HepG2 (cell line): ENCODE measurements around the gene OAT. TPM values are rescaled to one million over a fixed set of nuclear protein-coding genes. Genes with fewer than 3 reads are reported as not detected.

Source experiments
- ATAC-seq: fragments of 200-7000 bp; cut with Tn5 transposase; 3 replicates; pipeline ENCODE4 v1.9.1; 2020; ENCODE audit warnings: mild to moderate bottlenecking, moderate library complexity
- BruUV-seq: library from RNA; stranded (reverse); fragments of 400-500 nt; replicated peaks from 2 replicates; lab custom pipeline; 2021; lab: Mats Ljungman, UMichigan
- CTCF ChIA-PET: fragments of 300-600 bp; formaldehyde crosslinking; extraction: SDS; loops from one replicate; lab custom pipeline; 2021; ENCODE audit warnings: low total read pairs, inconsistent platforms, low intra/inter-chr PET ratio; lab: Yijun Ruan, JAX
- POLR2A ChIA-PET: fragments of 350-600 bp; sonication (Branson Sonifier 250); formaldehyde crosslinking; loops from one replicate; lab custom pipeline; 2020; ENCODE audit warnings: antibody characterized with exemption, inconsistent platforms; lab: Yijun Ruan, JAX
- DNase-seq: peaks from one replicate; pipeline ENCODE4 v3.0.0-alpha.2; 2015; ENCODE audit warnings: low spot score
- FAIRE-seq: peaks from 3 replicates; lab custom pipeline; 2011; peaks lifted over from hg19 to GRCh38; lab: Jason Lieb, UNC
- H2AFZ ChIP-seq: one replicate; pipeline ENCODE4 v1.6.1; 2011; ENCODE audit warnings: low read length, inconsistent platforms
- H3K27ac ChIP-seq: fragments of 300-600 bp; 3 replicates; pipeline ENCODE4 v1.8.0; 2011; ENCODE audit warnings: mixed run types, mild to moderate bottlenecking, mixed read lengths, low read length, inconsistent platforms; ENCODE audit not compliant: insufficient read depth; ENCODE audit errors: extremely low read length
- H3K27me3 ChIP-seq, 2 experiments: fragments of 200-600 bp in 1 of 2; 2 replicates in 1 of 2; 3 replicates in 1 of 2; pipeline versions ENCODE4 v1.6.0 to v1.8.0; 2011; ENCODE audit warnings: low read length in 2 of 2, mild to moderate bottlenecking in 2 of 2, moderate library complexity in 2 of 2, inconsistent platforms in 1 of 2; ENCODE audit not compliant: insufficient read depth in 2 of 2, control insufficient read depth in 1 of 2
- H3K36me3 ChIP-seq, 2 experiments: fragments of 200-600 bp in 1 of 2; replicated peaks in 1 of 2; 2 replicates in 1 of 2; 3 replicates in 1 of 2; pipeline versions ENCODE4 v1.5.1 to v1.8.0; 2011; ENCODE audit warnings: low read length in 2 of 2, inconsistent platforms in 1 of 2; ENCODE audit not compliant: insufficient read depth in 2 of 2, control insufficient read depth in 1 of 2
- H3K4me1 ChIP-seq: 2 replicates; pipeline ENCODE4 v1.5.1; 2012; ENCODE audit warnings: low read length, inconsistent platforms; ENCODE audit not compliant: insufficient read depth
- H3K4me2 ChIP-seq: 2 replicates; pipeline ENCODE4 v1.6.0; 2011; ENCODE audit warnings: low read depth, low read length, inconsistent platforms
- H3K4me3 ChIP-seq, 3 experiments: fragments of 200-600 bp in 1 of 3; sonication (generic), shearing (Covaris generic) in 1 of 3; replicated peaks in 1 of 3; 2 replicates each; pipeline ENCODE4 v1.5.1; 2011 to 2016; ENCODE audit warnings: low read length in 3 of 3, inconsistent platforms in 2 of 3, low read depth in 2 of 3, mild to moderate bottlenecking in 2 of 3, control low read depth in 1 of 3, mixed read lengths in 1 of 3; ENCODE audit not compliant: insufficient read depth in 1 of 3
- H3K79me2 ChIP-seq: one replicate; pipeline ENCODE4 v1.6.1; 2011; ENCODE audit warnings: low read length, inconsistent platforms; ENCODE audit not compliant: insufficient read depth
- H3K9ac ChIP-seq: 2 replicates; pipeline ENCODE4 v1.6.0; 2011; ENCODE audit warnings: mild to moderate bottlenecking, low read depth, low read length, inconsistent platforms; ENCODE audit not compliant: insufficient read depth
- H3K9me3 ChIP-seq: 2 replicates; pipeline ENCODE4 v1.5.1; 2012; ENCODE audit warnings: mild to moderate bottlenecking, low read length
- H4K20me1 ChIP-seq: 2 replicates; pipeline ENCODE4 v1.6.0; 2011; ENCODE audit warnings: inconsistent platforms, mild to moderate bottlenecking, low read length, moderate library complexity; ENCODE audit not compliant: insufficient read depth
- GATAD2A ChIP-seq: IDR thresholded peaks from 2 replicates; pipeline ENCODE4 v1.6.1; 2016
- MAFG ChIP-seq: sonication (generic); formaldehyde crosslinking; IDR thresholded peaks from 2 replicates; pipeline ENCODE4 v1.5.1; 2020; ENCODE audit warnings: mild to moderate bottlenecking, missing genetic modification reagents
- MIER2 ChIP-seq: IDR thresholded peaks from 2 replicates; pipeline ENCODE4 v1.6.1; 2016; ENCODE audit warnings: missing biosample characterization, missing genetic modification reagents
- POLR2AphosphoS5 ChIP-seq: IDR thresholded peaks from 2 replicates; pipeline ENCODE4 v1.6.1; 2012; ENCODE audit warnings: low read depth, low read length
- RELA ChIP-seq: sonication (generic); formaldehyde crosslinking; IDR thresholded peaks from 2 replicates; pipeline ENCODE4 v1.4.0; 2020; ENCODE audit warnings: missing genetic modification reagents
- SKI ChIP-seq: fragments of 450-650 bp; IDR thresholded peaks from one replicate; pipeline ENCODE4 v1.6.1; 2018; ENCODE audit warnings: mild to moderate bottlenecking; ENCODE audit not compliant: partially characterized antibody
- ZNF225 ChIP-seq: sonication (generic); formaldehyde crosslinking; IDR thresholded peaks from 2 replicates; pipeline ENCODE4 v1.4.0; 2020; ENCODE audit warnings: mild to moderate bottlenecking, missing genetic modification reagents
- ZNF34 ChIP-seq: sonication (generic); formaldehyde crosslinking; IDR thresholded peaks from 2 replicates; pipeline ENCODE4 v1.4.0; 2020; ENCODE audit warnings: mild to moderate bottlenecking, missing genetic modification reagents, borderline replicate concordance
- ZNF382 ChIP-seq: sonication (generic); formaldehyde crosslinking; IDR thresholded peaks from 2 replicates; pipeline ENCODE4 v1.5.0; 2020; ENCODE audit warnings: missing genetic modification reagents, mild to moderate bottlenecking, borderline replicate concordance
- ZNF431 ChIP-seq: sonication (generic); formaldehyde crosslinking; IDR thresholded peaks from 2 replicates; pipeline ENCODE4 v1.9.0; 2022; ENCODE audit warnings: missing genetic modification reagents, low read depth, mild to moderate bottlenecking, borderline replicate concordance
- ZNF552 ChIP-seq: sonication (generic); formaldehyde crosslinking; IDR thresholded peaks from 2 replicates; pipeline ENCODE4 v1.9.0; 2022; ENCODE audit warnings: missing genetic modification reagents, mild to moderate bottlenecking, borderline replicate concordance
- ZNF703 ChIP-seq: sonication (generic); formaldehyde crosslinking; IDR thresholded peaks from 2 replicates; pipeline ENCODE4 v1.5.1; 2020; ENCODE audit warnings: missing genetic modification reagents, mild to moderate bottlenecking, moderate library complexity, borderline replicate concordance
- ZNF766 ChIP-seq: sonication (generic); formaldehyde crosslinking; IDR thresholded peaks from 2 replicates; pipeline ENCODE4 v1.5.0; 2020; ENCODE audit warnings: missing genetic modification reagents, borderline replicate concordance
- ZNF768 ChIP-seq: sonication (generic); formaldehyde crosslinking; IDR thresholded peaks from 2 replicates; pipeline ENCODE4 v1.4.0; 2020; ENCODE audit warnings: missing genetic modification reagents
- WGBS: methylation state at CpG from one replicate; pipeline ENCODE4 v1.1.6; 2017; ENCODE audit warnings: low lambda C conversion rate; 5-methylcytosine and 5-hydroxymethylcytosine counted together
- in situ Hi-C: cut with HindIII; loops from 2 replicates; pipeline ENCODE4 v1.10.0; 2017; ENCODE audit warnings: low pct_unique_long_range_greater_than_20kb; ENCODE audit not compliant: extremely low pct_ligation_motif_present
- intact Hi-C: fragments of 100-400 bp; cut with micrococcal nuclease; formaldehyde crosslinking; loops from one replicate; pipeline ENCODE4 v1.10.0; 2022; ENCODE audit not compliant: unreplicated experiment
- polyA plus RNA-seq, 8 experiments: library from polyadenylated mRNA; depleted of rRNA in 3 of 8; stranded (reverse) in 7 of 8; unstranded in 1 of 8; fragments of >200 nt; fragmentation: Illumina TruSeq in 4 of 8; extraction: Trizol in 4 of 8; gene quantifications; 2 replicates each; pipeline versions ENCODE4 v1.2.1 to v1.2.3, GENCODE V29; 2011 to 2016; ENCODE audit warnings: low read depth in 4 of 8, missing spikeins in 1 of 8, mixed read lengths in 1 of 8; ENCODE audit not compliant: insufficient read depth in 1 of 8
- total RNA-seq, 5 experiments: library from RNA; depleted of rRNA; stranded (reverse); fragments of >200 nt; fragmentation: Illumina TruSeq; extraction: Trizol; gene quantifications; 2 replicates each; pipeline ENCODE4 v1.2.3, GENCODE V29; 2016; ENCODE audit warnings: low read depth in 1 of 5
- TF ChIP-seq, protein P1 (sequence below): sonication (generic); formaldehyde crosslinking; IDR thresholded peaks from 2 replicates; pipeline ENCODE4 v1.4.0; 2020; ENCODE audit warnings: missing genetic modification reagents, borderline replicate concordance
- TF ChIP-seq, protein P2 (sequence below): sonication (generic); formaldehyde crosslinking; IDR thresholded peaks from 2 replicates; pipeline ENCODE4 v1.4.0; 2020; ENCODE audit warnings: mild to moderate bottlenecking, missing genetic modification reagents
- TF ChIP-seq, protein P3 (sequence below): fragments of 450-650 bp; IDR thresholded peaks from 2 replicates; pipeline ENCODE4 v1.6.1; 2016

Gene OAT
- total and polyA plus RNA-seq, 2 of the 13 experiments (the other 11 are each of a cell fraction or from before 2014, with no cell fraction given): 87.8 to 96.7 TPM

DNA sequence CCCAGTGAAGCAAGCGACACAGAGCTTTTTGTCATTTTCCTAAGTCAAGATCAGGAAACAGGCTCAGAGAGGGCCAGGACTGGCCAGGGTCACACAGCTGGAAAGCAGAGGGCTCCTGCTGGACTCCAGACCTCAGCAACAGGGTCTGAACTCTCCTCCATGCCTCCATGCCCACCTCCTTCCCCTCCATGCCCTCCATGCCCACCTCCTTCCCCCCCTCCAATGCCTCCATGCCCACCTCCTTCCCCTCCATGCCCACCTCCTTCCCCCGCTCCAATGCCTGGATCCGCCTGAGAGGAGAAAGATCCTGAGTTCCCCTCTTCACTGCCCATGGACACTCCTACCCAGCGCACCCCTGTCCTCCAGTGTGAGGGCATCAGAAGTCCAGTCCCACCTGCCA, 51.3 kb downstream of the OAT start:
- H3K4me3 ChIP-seq: no peak overlapping the region
- no peaks in the 10 kb centered on the region; a peak in 1 of 5 replicates for H3K36me3 ChIP-seq
- in situ Hi-C loops: no loop called here
- FAIRE-seq (no peak), ATAC-seq (no peak)
- POLR2A ChIA-PET: no interaction called here
- no peak overlapping the region for H3K4me2 ChIP-seq
- CTCF ChIA-PET: no interaction called here
- BruUV-seq: no TSS peak
- 78% methylated on average over 3 of the region's 4 CpGs for WGBS
- no peak overlapping the region for H3K9ac ChIP-seq
- H4K20me1 ChIP-seq: 0 out of 2 replicates have a peak, but pooled peaks cover 3% of the 10 kb centered on the region
- no peaks in the 10 kb centered on the region for H3K9me3 ChIP-seq
- H2AFZ ChIP-seq: no peak overlapping the region
- TF ChIP-seq ZNF768 (peak; percentile 73; the same call in 1 of the 2 replicates), GATAD2A (CRISPR knock-in tag) (no peak)
- TF ChIP-seq, all 625 proteins: peak for 1
- no peaks in the 10 kb centered on the region for H3K4me1 ChIP-seq
- no peaks in the 10 kb centered on the region for H3K79me2 ChIP-seq
- DNase-seq: no peak
- peaks cover 10 to 62% of the 10 kb centered on the region in 2 experiments for H3K27me3 ChIP-seq
- intact Hi-C loops: no loop called here
- no peak overlapping the region for H3K27ac ChIP-seq

- H3K9ac ChIP-seq: no peak overlapping the region
- H3K4me3 ChIP-seq: no peak overlapping the region
- intact Hi-C loops: no loop called here
- no peaks in the 10 kb centered on the region for H3K9me3 ChIP-seq
- H4K20me1 ChIP-seq: 0 out of 2 replicates have a peak, but pooled peaks cover 3% of the 10 kb centered on the region
- FAIRE-seq: no peak
- no peak overlapping the region for H3K27ac ChIP-seq
- H3K36me3 ChIP-seq: no peaks in the 10 kb centered on the region; a peak in 1 of 5 replicates
- TF ChIP-seq RELA (no peak), ZNF431 (no peak), ZNF703 (no peak), ZNF766 (CRISPR knock-in tag) (no peak), ZNF225 (CRISPR knock-in tag) (no peak), MIER2 (CRISPR knock-in tag) (no peak), MAFG (CRISPR knock-in tag) (no peak), SKI (no peak), ZNF382 (no peak), POLR2AphosphoS5 (no peak), ZNF552 (CRISPR knock-in tag) (no peak), ZNF34 (CRISPR knock-in tag) (no peak)
- TF ChIP-seq, protein P1, sequence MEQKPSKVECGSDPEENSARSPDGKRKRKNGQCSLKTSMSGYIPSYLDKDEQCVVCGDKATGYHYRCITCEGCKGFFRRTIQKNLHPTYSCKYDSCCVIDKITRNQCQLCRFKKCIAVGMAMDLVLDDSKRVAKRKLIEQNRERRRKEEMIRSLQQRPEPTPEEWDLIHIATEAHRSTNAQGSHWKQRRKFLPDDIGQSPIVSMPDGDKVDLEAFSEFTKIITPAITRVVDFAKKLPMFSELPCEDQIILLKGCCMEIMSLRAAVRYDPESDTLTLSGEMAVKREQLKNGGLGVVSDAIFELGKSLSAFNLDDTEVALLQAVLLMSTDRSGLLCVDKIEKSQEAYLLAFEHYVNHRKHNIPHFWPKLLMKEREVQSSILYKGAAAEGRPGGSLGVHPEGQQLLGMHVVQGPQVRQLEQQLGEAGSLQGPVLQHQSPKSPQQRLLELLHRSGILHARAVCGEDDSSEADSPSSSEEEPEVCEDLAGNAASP (CRISPR knock-in tag): no peak
- TF ChIP-seq, protein P2, sequence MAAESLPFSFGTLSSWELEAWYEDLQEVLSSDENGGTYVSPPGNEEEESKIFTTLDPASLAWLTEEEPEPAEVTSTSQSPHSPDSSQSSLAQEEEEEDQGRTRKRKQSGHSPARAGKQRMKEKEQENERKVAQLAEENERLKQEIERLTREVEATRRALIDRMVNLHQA (CRISPR knock-in tag): no peak
- TF ChIP-seq, protein P3, sequence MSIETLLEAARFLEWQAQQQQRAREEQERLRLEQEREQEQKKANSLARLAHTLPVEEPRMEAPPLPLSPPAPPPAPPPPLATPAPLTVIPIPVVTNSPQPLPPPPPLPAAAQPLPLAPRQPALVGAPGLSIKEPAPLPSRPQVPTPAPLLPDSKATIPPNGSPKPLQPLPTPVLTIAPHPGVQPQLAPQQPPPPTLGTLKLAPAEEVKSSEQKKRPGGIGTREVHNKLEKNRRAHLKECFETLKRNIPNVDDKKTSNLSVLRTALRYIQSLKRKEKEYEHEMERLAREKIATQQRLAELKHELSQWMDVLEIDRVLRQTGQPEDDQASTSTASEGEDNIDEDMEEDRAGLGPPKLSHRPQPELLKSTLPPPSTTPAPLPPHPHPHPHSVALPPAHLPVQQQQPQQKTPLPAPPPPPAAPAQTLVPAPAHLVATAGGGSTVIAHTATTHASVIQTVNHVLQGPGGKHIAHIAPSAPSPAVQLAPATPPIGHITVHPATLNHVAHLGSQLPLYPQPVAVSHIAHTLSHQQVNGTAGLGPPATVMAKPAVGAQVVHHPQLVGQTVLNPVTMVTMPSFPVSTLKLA: no peak
- TF ChIP-seq, all 625 proteins: peak for 0
- Histone ChIP-seq H3K4me2 (no peak overlapping the region), H3K79me2 (no peaks in the 10 kb centered on the region), H3K27me3 (peaks cover 9 to 58% of the 10 kb centered on the region in 2 experiments), H2AFZ (no peak overlapping the region), H3K4me1 (no peaks in the 10 kb centered on the region)
- WGBS: 12% methylated on average over 7 of the region's 7 CpGs
- in situ Hi-C loops: no loop called here
- DNase-seq (no peak), ATAC-seq (no peak)
- BruUV-seq: no TSS peak
- ChIA-PET CTCF (no interaction called here), POLR2A (no interaction called here)
These were observed 51.9 kb downstream of the OAT start for GRCh38 chr10:124366825-124367224.
